H1 (cell line): ENCODE results near the gene TXK. TPM values are rescaled to one million over a fixed set of nuclear protein-coding genes. Genes with fewer than 3 reads are reported as not detected.

ENCODE experiments used
- BACH1 ChIP-seq: IDR thresholded peaks from 2 replicates; pipeline ENCODE4 v1.6.1; 2012; ENCODE audit warnings: low read length, improper control_type of control experiment
- CBX8 ChIP-seq: fragments of 300-800, 300-1000 bp; sonication (generic); IDR thresholded peaks from 2 replicates; pipeline ENCODE4 v1.7.1; 2016; ENCODE audit warnings: low read depth, low read length, borderline replicate concordance
- EGR1 ChIP-seq: IDR thresholded peaks from 2 replicates; pipeline ENCODE4 v1.6.1; 2011; ENCODE audit warnings: low read depth, low read length, borderline replicate concordance
- EP300 ChIP-seq, 2 experiments: IDR thresholded peaks; 1 replicate in 1 of 2; 2 replicates in 1 of 2; pipeline ENCODE4 v1.6.1; 2011 to 2012; ENCODE audit warnings: low read depth in 2 of 2, low read length in 2 of 2, mild to moderate bottlenecking in 2 of 2, borderline replicate concordance in 1 of 2, inconsistent platforms in 1 of 2, moderate library complexity in 1 of 2
- GABPA ChIP-seq: IDR thresholded peaks from 2 replicates; pipeline ENCODE4 v1.6.1; 2011; ENCODE audit warnings: mild to moderate bottlenecking, low read length, moderate library complexity, borderline replicate concordance; ENCODE audit not compliant: insufficient read depth
- HDAC2 ChIP-seq, 2 experiments: fragments of 300-600 bp in 1 of 2; sonication (generic) in 1 of 2; IDR thresholded peaks; 2 replicates each; pipeline ENCODE4 v1.6.1; 2011 to 2012; ENCODE audit warnings: low read depth in 2 of 2, low read length in 2 of 2, mild to moderate bottlenecking in 2 of 2, moderate library complexity in 2 of 2, borderline replicate concordance in 1 of 2, inconsistent platforms in 1 of 2
- POLR2A ChIP-seq, 2 experiments: IDR thresholded peaks; 1 replicate in 1 of 2; 2 replicates in 1 of 2; pipeline ENCODE4 v1.6.1; 2011; ENCODE audit warnings: low read depth in 2 of 2, low read length in 2 of 2, mild to moderate bottlenecking in 2 of 2; ENCODE audit errors: control extremely low read depth in 1 of 2
- RAD21 ChIP-seq, 2 experiments: IDR thresholded peaks in 1 of 2; conservative IDR thresholded peaks in 1 of 2; 2 replicates each; pipeline ENCODE4 v1.6.1; 2011; ENCODE audit warnings: low read depth in 2 of 2, low read length in 2 of 2, improper control_type of control experiment in 1 of 2, inconsistent platforms in 1 of 2, mild to moderate bottlenecking in 1 of 2, moderate library complexity in 1 of 2
- RBBP5 ChIP-seq: IDR thresholded peaks from 2 replicates; pipeline ENCODE4 v1.7.1; 2012; ENCODE audit warnings: low read depth, mild to moderate bottlenecking, inconsistent platforms, low read length, moderate library complexity, borderline replicate concordance
- SP1 ChIP-seq: IDR thresholded peaks from 2 replicates; pipeline ENCODE4 v1.6.1; 2011; ENCODE audit warnings: low read depth, low read length
- TEAD4 ChIP-seq: IDR thresholded peaks from 2 replicates; pipeline ENCODE4 v1.6.1; 2012; ENCODE audit warnings: low read depth, low read length, inconsistent platforms, mixed read lengths
- polyA plus RNA-seq, 7 experiments: library from polyadenylated mRNA; depleted of rRNA in 3 of 7; stranded (reverse) in 5 of 7; unstranded in 2 of 7; fragments of >200 nt in 5 of 7; fragments of 200-250 nt in 2 of 7; gene quantifications; 1 replicate in 5 of 7; 2 replicates in 1 of 7; 4 replicates in 1 of 7; pipeline versions ENCODE4 v1.2.1 to v1.2.3, GENCODE V29; 2011 to 2013; ENCODE audit warnings: missing spikeins in 2 of 7, mixed read lengths in 2 of 7
- total RNA-seq: library from RNA; stranded (reverse); fragmentation: NEBNext Ultra II Directional; extraction: Animal tissue kit (Norgen Biotek cat#: 25700); gene quantifications from 2 replicates; pipeline ENCODE4 v1.2.1, GENCODE V29; 2021
- TF ChIP-seq, protein P1 (sequence below): fragments of 300-600 bp; sonication (generic); IDR thresholded peaks from 2 replicates; pipeline ENCODE4 v1.7.1; 2012; ENCODE audit warnings: low read length, moderate library complexity, mild to moderate bottlenecking, inconsistent platforms; ENCODE audit not compliant: insufficient replicate concordance

Gene TXK
- total and polyA plus RNA-seq, 2 of the 8 experiments (the other 6 are each of a cell fraction or from before 2014, with no cell fraction given): not detected

DNA sequence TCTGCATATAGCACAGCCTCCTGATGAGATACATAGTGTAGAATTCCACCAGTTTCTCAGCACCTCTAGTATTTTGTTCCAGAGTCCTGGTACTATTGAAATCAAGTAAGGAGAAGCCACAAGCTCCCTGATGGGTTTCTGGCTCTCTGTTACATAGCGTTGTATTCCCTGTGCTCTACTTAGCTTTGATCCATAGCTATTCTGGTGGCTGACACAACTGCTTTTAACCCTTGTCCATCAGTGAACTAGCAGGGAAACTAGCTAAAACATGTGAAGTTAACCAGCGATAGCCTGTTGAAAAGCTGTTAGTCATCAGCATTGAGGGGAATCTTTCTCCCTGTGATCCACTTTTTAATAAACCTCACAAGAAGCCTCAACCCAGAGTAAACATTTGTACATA, 90.5 kb downstream of the TXK start (continued):
- TF ChIP-seq, protein P1, sequence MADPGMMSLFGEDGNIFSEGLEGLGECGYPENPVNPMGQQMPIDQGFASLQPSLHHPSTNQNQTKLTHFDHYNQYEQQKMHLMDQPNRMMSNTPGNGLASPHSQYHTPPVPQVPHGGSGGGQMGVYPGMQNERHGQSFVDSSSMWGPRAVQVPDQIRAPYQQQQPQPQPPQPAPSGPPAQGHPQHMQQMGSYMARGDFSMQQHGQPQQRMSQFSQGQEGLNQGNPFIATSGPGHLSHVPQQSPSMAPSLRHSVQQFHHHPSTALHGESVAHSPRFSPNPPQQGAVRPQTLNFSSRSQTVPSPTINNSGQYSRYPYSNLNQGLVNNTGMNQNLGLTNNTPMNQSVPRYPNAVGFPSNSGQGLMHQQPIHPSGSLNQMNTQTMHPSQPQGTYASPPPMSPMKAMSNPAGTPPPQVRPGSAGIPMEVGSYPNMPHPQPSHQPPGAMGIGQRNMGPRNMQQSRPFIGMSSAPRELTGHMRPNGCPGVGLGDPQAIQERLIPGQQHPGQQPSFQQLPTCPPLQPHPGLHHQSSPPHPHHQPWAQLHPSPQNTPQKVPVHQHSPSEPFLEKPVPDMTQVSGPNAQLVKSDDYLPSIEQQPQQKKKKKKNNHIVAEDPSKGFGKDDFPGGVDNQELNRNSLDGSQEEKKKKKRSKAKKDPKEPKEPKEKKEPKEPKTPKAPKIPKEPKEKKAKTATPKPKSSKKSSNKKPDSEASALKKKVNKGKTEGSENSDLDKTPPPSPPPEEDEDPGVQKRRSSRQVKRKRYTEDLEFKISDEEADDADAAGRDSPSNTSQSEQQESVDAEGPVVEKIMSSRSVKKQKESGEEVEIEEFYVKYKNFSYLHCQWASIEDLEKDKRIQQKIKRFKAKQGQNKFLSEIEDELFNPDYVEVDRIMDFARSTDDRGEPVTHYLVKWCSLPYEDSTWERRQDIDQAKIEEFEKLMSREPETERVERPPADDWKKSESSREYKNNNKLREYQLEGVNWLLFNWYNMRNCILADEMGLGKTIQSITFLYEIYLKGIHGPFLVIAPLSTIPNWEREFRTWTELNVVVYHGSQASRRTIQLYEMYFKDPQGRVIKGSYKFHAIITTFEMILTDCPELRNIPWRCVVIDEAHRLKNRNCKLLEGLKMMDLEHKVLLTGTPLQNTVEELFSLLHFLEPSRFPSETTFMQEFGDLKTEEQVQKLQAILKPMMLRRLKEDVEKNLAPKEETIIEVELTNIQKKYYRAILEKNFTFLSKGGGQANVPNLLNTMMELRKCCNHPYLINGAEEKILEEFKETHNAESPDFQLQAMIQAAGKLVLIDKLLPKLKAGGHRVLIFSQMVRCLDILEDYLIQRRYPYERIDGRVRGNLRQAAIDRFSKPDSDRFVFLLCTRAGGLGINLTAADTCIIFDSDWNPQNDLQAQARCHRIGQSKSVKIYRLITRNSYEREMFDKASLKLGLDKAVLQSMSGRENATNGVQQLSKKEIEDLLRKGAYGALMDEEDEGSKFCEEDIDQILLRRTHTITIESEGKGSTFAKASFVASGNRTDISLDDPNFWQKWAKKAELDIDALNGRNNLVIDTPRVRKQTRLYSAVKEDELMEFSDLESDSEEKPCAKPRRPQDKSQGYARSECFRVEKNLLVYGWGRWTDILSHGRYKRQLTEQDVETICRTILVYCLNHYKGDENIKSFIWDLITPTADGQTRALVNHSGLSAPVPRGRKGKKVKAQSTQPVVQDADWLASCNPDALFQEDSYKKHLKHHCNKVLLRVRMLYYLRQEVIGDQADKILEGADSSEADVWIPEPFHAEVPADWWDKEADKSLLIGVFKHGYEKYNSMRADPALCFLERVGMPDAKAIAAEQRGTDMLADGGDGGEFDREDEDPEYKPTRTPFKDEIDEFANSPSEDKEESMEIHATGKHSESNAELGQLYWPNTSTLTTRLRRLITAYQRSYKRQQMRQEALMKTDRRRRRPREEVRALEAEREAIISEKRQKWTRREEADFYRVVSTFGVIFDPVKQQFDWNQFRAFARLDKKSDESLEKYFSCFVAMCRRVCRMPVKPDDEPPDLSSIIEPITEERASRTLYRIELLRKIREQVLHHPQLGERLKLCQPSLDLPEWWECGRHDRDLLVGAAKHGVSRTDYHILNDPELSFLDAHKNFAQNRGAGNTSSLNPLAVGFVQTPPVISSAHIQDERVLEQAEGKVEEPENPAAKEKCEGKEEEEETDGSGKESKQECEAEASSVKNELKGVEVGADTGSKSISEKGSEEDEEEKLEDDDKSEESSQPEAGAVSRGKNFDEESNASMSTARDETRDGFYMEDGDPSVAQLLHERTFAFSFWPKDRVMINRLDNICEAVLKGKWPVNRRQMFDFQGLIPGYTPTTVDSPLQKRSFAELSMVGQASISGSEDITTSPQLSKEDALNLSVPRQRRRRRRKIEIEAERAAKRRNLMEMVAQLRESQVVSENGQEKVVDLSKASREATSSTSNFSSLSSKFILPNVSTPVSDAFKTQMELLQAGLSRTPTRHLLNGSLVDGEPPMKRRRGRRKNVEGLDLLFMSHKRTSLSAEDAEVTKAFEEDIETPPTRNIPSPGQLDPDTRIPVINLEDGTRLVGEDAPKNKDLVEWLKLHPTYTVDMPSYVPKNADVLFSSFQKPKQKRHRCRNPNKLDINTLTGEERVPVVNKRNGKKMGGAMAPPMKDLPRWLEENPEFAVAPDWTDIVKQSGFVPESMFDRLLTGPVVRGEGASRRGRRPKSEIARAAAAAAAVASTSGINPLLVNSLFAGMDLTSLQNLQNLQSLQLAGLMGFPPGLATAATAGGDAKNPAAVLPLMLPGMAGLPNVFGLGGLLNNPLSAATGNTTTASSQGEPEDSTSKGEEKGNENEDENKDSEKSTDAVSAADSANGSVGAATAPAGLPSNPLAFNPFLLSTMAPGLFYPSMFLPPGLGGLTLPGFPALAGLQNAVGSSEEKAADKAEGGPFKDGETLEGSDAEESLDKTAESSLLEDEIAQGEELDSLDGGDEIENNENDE: no peak
- TF ChIP-seq RBBP5 (no peak), HDAC2 (IDR thresholded peaks at IDR 0.05; ENCODE audit: borderline replicate concordance in 1 of 2, low read depth in 2 of 2, low read length in 2 of 2) (no peak), EGR1 (no peak), EP300 (IDR thresholded peaks at IDR 0.05; ENCODE audit: borderline replicate concordance in 1 of 2, low read depth in 2 of 2, low read length in 2 of 2) (no peak), SP1 (no peak), POLR2A (IDR thresholded peaks at IDR 0.05; ENCODE audit: control extremely low read depth in 1 of 2, low read depth in 2 of 2, low read length in 2 of 2) (no peak), GABPA (no peak), CBX8 (no peak), TEAD4 (no peak), BACH1 (no peak), RAD21 (IDR thresholded peaks at IDR 0.05 in 1 of 2, conservative IDR thresholded peaks at IDR 0.05 in 1 of 2; ENCODE audit: low read depth in 2 of 2, low read length in 2 of 2) (no peak)
